Vagina (tissue), 2 donors: ENCODE measurements around the gene CD4.
A peak's percentile ranks its signal among the peaks of the same experiment; 100 is the strongest.

Experiments
- CTCF ChIP-seq, 3 experiments: fragments of 450-650 bp in 2 of 3; fragments of 200-600 bp in 1 of 3; sonication (generic) in 1 of 3; IDR thresholded peaks; one replicate each; pipeline ENCODE4 v1.5.1; 2017 to 2019; ENCODE audit warnings: antibody characterized with exemption in 3 of 3, mild to moderate bottlenecking in 2 of 3, moderate library complexity in 2 of 3
- POLR2A ChIP-seq, 2 donors: fragments of 450-650 bp; IDR thresholded peaks; one replicate each; pipeline ENCODE4 v1.6.1; 2017; ENCODE audit warnings: antibody characterized with exemption in 2 of 2, mild to moderate bottlenecking in 2 of 2, moderate library complexity in 2 of 2

DNA sequence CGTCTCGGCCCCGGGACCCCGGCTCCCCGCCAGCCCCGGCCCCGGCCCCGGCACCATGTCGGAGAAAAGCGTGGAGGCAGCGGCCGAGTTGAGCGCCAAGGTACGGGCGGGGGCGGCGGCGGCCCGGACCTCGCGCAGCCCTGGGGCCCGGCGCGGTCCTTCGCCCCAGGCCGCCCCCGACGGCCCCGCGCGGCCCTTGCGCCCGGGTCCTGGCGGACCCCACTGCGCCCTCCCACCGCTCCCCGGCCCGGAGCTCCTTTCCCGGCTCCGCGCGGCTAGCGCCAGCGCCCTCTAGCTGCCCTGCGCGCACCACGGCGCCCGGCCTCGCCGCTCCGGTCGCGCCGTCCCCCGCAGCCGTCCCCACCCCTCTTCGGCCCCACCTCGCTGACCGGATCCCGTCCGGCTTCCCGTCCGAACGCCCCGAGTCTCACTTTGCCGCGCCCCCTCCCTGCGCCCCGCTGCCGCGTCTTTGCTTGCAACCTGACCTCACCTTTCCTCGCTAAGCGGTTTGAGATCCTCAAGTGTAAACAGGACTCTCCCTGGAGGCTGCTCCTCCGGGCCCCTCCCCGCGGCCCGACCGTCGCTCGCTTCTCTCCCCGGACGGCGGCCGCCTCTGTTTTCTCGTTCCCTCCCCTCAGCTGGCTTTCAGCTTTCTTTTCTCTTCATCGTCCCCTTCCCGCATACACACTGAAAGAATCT is 22.5 kb upstream of the CD4 start:
- TF ChIP-seq CTCF (IDR thresholded peaks at IDR 0.05) (peak in 2 of 3 experiments; percentile 27 to 42), POLR2A (IDR thresholded peaks at IDR 0.05) (peak in 1 of 2 donors; percentile 35)
